Measurements from ENCODE around the gene STX8. TPM values are rescaled to one million over a fixed set of nuclear protein-coding genes. Genes with fewer than 3 reads are reported as not detected.

The STX8 gene
- total RNA-seq, 1 donor from 2014 or later, result 50.6 TPM

GRCh38 chr17:9298135-9298534 is 277.5 kb downstream of the STX8 start:
- H3K4me1 Mint-ChIP-seq (ENCODE audit: low read depth), result no peaks in the 10 kb centered on the region
- DNase-seq (ENCODE audit: low spot score), result no peak
- no peaks in the 10 kb centered on the region for H3K36me3 Mint-ChIP-seq (ENCODE audit: low read depth)
- no peak overlapping the region for H3K27ac Mint-ChIP-seq (ENCODE audit: unreplicated experiment)
- H3K4me3 Mint-ChIP-seq (ENCODE audit: unreplicated experiment), result no peak overlapping the region
- no peaks in the 10 kb centered on the region for H3K27me3 Mint-ChIP-seq (ENCODE audit: low read depth)
- H3K9me3 Mint-ChIP-seq (ENCODE audit: low read depth), result no peaks in the 10 kb centered on the region
- TF ChIP-seq, protein P1, sequence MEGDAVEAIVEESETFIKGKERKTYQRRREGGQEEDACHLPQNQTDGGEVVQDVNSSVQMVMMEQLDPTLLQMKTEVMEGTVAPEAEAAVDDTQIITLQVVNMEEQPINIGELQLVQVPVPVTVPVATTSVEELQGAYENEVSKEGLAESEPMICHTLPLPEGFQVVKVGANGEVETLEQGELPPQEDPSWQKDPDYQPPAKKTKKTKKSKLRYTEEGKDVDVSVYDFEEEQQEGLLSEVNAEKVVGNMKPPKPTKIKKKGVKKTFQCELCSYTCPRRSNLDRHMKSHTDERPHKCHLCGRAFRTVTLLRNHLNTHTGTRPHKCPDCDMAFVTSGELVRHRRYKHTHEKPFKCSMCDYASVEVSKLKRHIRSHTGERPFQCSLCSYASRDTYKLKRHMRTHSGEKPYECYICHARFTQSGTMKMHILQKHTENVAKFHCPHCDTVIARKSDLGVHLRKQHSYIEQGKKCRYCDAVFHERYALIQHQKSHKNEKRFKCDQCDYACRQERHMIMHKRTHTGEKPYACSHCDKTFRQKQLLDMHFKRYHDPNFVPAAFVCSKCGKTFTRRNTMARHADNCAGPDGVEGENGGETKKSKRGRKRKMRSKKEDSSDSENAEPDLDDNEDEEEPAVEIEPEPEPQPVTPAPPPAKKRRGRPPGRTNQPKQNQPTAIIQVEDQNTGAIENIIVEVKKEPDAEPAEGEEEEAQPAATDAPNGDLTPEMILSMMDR (IDR thresholded peaks at IDR 0.05), result no peak

DNA sequence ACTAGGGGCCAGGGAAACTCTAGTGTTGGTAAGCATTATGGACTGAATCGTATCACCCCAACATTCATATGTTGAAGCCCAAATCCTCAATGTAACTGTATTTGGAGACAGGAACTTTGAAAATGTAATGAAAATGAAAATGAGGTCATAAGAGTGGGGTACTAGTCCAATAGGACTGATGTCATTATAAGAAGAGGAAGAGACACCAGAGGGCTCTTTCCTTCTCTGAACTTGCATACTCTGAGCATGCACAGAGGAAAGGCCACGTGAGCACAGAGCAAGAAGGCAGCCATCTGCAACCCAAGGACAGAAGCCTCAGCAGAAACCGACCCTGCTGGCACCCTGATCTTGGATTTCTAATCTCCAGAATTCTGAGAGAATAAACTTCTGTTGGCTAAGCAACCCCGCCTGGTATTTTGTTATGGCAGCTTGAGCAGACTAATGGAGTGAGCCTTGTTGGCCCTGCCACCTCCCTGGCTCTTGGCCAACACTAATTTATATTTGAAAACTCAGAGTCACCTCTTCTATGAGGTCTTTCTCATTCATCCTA is 280.9 kb downstream of the STX8 start:
- Mint-ChIP-seq H3K27ac (ENCODE audit: unreplicated experiment) (no peak overlapping the region), H3K36me3 (ENCODE audit: low read depth) (no peaks in the 10 kb centered on the region), H3K27me3 (ENCODE audit: low read depth) (no peaks in the 10 kb centered on the region), H3K4me3 (ENCODE audit: unreplicated experiment) (no peak overlapping the region), H3K9me3 (ENCODE audit: low read depth) (no peaks in the 10 kb centered on the region), H3K4me1 (ENCODE audit: low read depth) (peaks cover 3% of the 10 kb centered on the region)
- no peak for DNase-seq (ENCODE audit: low spot score)
- TF ChIP-seq, protein P1 (IDR thresholded peaks at IDR 0.05), result no peak

GRCh38 chr17:9292561-9292941 is 283.1 kb downstream of the STX8 start:
- Mint-ChIP-seq H3K36me3 (ENCODE audit: low read depth) (no peaks in the 10 kb centered on the region), H3K27ac (ENCODE audit: unreplicated experiment) (peak overlapping the region; percentile 23), H3K4me3 (ENCODE audit: unreplicated experiment) (no peak overlapping the region), H3K9me3 (ENCODE audit: low read depth) (no peaks in the 10 kb centered on the region), H3K4me1 (ENCODE audit: low read depth) (peaks cover 4% of the 10 kb centered on the region), H3K27me3 (ENCODE audit: low read depth) (no peaks in the 10 kb centered on the region)
- no peak for DNase-seq (ENCODE audit: low spot score)
- TF ChIP-seq, protein P1 (IDR thresholded peaks at IDR 0.05), result peak; percentile 29

- TF ChIP-seq, protein P1 (IDR thresholded peaks at IDR 0.05), result peak; percentile 81
- H3K4me3 Mint-ChIP-seq (ENCODE audit: unreplicated experiment), result no peak overlapping the region
- no peak overlapping the region for H3K27ac Mint-ChIP-seq (ENCODE audit: unreplicated experiment)
- H3K9me3 Mint-ChIP-seq (ENCODE audit: low read depth), result no peaks in the 10 kb centered on the region
- H3K4me1 Mint-ChIP-seq (ENCODE audit: low read depth), result peaks cover 4% of the 10 kb centered on the region
- no peaks in the 10 kb centered on the region for H3K36me3 Mint-ChIP-seq (ENCODE audit: low read depth)
- DNase-seq (ENCODE audit: low spot score), result no peak
- no peaks in the 10 kb centered on the region for H3K27me3 Mint-ChIP-seq (ENCODE audit: low read depth)
Measured at GRCh38 chr17:9291912-9292560, 283.6 kb downstream of the STX8 start.

DNA sequence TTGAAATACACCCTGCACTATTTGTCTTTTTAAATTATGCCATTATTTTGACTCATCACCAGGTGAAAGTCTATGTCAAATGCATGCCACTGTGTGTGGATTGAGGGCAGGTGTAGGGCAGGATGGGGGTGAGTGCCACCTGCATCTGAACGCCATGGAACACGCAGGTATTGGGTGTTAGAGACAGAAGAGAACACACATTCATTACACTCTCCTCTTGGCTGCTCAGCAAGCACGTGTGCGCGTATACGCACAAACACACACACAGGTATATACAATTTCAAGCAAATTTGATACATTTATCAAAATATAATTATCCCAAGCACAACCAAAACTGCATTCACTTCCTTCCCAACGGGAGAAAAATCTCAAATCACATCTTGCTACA is 285.4 kb downstream of the STX8 start:
- H3K4me3 Mint-ChIP-seq (ENCODE audit: unreplicated experiment), result no peak overlapping the region
- H3K36me3 Mint-ChIP-seq (ENCODE audit: low read depth), result no peaks in the 10 kb centered on the region
- H3K4me1 Mint-ChIP-seq (ENCODE audit: low read depth), result peaks cover 4% of the 10 kb centered on the region
- H3K27me3 Mint-ChIP-seq (ENCODE audit: low read depth), result no peaks in the 10 kb centered on the region
- no peak overlapping the region for H3K27ac Mint-ChIP-seq (ENCODE audit: unreplicated experiment)
- DNase-seq (ENCODE audit: low spot score), result no peak
- H3K9me3 Mint-ChIP-seq (ENCODE audit: low read depth), result no peaks in the 10 kb centered on the region
- TF ChIP-seq, protein P1 (IDR thresholded peaks at IDR 0.05), result no peak
